ENCODE results near the gene MEGF11. TPM values are rescaled to one million over a fixed set of nuclear protein-coding genes. Genes with fewer than 3 reads are reported as not detected.
"Not testable (repeated sequence)": the region's sequence is repeated elsewhere in the genome, so short reads cannot be mapped to it uniquely, and the experiment has no call there.

Gene MEGF11
- polyA plus RNA-seq, 6 donors from 2014 or later: 1.00 TPM; not detected in 5

- Mint-ChIP-seq H3K36me3 (peaks cover 0 to 20% of the 10 kb centered on the region in 2 donors), H3K4me1 (peaks cover 15 to 24% (median 16%) of the 10 kb centered on the region in 3 donors), H3K27me3 (no peaks in the 10 kb centered on the region), H3K9me3 (no peaks in the 10 kb centered on the region), H3K27ac (no peak overlapping the region), H3K4me3 (no peak overlapping the region)
- DNase-seq: no peak
- no peak for ATAC-seq (ENCODE audit: low read depth in 2 of 2)
These were observed 364.6 kb downstream of the MEGF11 start for GRCh38 chr15:65888981-65889380.

- DNase-seq: no peak
- Mint-ChIP-seq H3K4me3 (no peak overlapping the region), H3K36me3 (peaks cover 0 to 18% of the 10 kb centered on the region in 2 donors)
These were observed 366.0 kb downstream of the MEGF11 start for GRCh38 chr15:65887565-65887964.

GRCh38 chr15:65885668-65886218, 367.8 kb downstream of the MEGF11 start:
- Mint-ChIP-seq H3K27me3 (no peaks in the 10 kb centered on the region), H3K9me3 (no peaks in the 10 kb centered on the region), H3K36me3 (peaks cover 0 to 10% of the 10 kb centered on the region in 2 donors), H3K27ac (peak overlapping the region in 4 of 6 donors; percentile 43 to 87 (median 48)), H3K4me1 (peaks cover 35 to 51% (median 40%) of the 10 kb centered on the region in 3 donors), H3K4me3 (no peak overlapping the region)
- no peak for ATAC-seq (ENCODE audit: low read depth in 2 of 2)
- no peak for DNase-seq

More at GRCh38 chr15:65887565-65887964, 366.0 kb downstream of the MEGF11 start:
- H3K4me1 Mint-ChIP-seq: peaks cover 25 to 37% (median 28%) of the 10 kb centered on the region in 3 donors
- H3K27ac Mint-ChIP-seq: no peak overlapping the region
- H3K9me3 Mint-ChIP-seq: no peaks in the 10 kb centered on the region
- no peak for ATAC-seq (ENCODE audit: low read depth in 2 of 2)
- no peaks in the 10 kb centered on the region for H3K27me3 Mint-ChIP-seq

GRCh38 chr15:65884511-65884910, 369.0 kb downstream of the MEGF11 start:
- Mint-ChIP-seq H3K4me1 (peaks cover 32 to 51% (median 40%) of the 10 kb centered on the region in 3 donors), H3K4me3 (peak overlapping the region; percentile 2 to 65 (median 36)), H3K27me3 (no peaks in the 10 kb centered on the region), H3K9me3 (no peaks in the 10 kb centered on the region), H3K36me3 (peaks cover 0 to 14% of the 10 kb centered on the region in 2 donors), H3K27ac (peak overlapping the region; percentile 52 to 91 (median 74))
- ATAC-seq (ENCODE audit: low read depth in 2 of 2) (peak; percentile 83 to 87), DNase-seq (peak; percentile 43)

- DNase-seq (no peak), ATAC-seq (ENCODE audit: low read depth in 2 of 2) (no peak)
- H3K4me1 Mint-ChIP-seq: peaks cover 32 to 51% (median 40%) of the 10 kb centered on the region in 3 donors
- H3K4me3 Mint-ChIP-seq: peak overlapping the region in 6 of 8 donors; percentile 21 to 80 (median 28)
- H3K36me3 Mint-ChIP-seq: peaks cover 0 to 16% of the 10 kb centered on the region in 2 donors
- no peaks in the 10 kb centered on the region for H3K27me3 Mint-ChIP-seq
- no peaks in the 10 kb centered on the region for H3K9me3 Mint-ChIP-seq
- peak overlapping the region in 5 of 6 donors; percentile 74 to 88 (median 86) for H3K27ac Mint-ChIP-seq
These were observed 370.0 kb downstream of the MEGF11 start for GRCh38 chr15:65883571-65883970.

- H3K36me3 Mint-ChIP-seq: peaks cover 11 to 17% of the 10 kb centered on the region in 2 donors
- H3K27me3 Mint-ChIP-seq: no peaks in the 10 kb centered on the region
- peak overlapping the region in 7 of 8 donors; percentile 34 to 77 (median 71) for H3K4me3 Mint-ChIP-seq
- no peaks in the 10 kb centered on the region for H3K9me3 Mint-ChIP-seq
- H3K27ac Mint-ChIP-seq: peak overlapping the region; percentile 41 to 88 (median 76)
- H3K4me1 Mint-ChIP-seq: peaks cover 35 to 48% (median 40%) of the 10 kb centered on the region in 3 donors
- ATAC-seq (ENCODE audit: low read depth in 2 of 2) (peak; percentile 21 to 31), DNase-seq (no peak)
These were observed 371.6 kb downstream of the MEGF11 start for GRCh38 chr15:65881766-65882434.

- H3K27ac Mint-ChIP-seq: no peak overlapping the region
- no peak for ATAC-seq (ENCODE audit: low read depth in 2 of 2)
- DNase-seq: no peak
These were observed 375.8 kb downstream of the MEGF11 start for GRCh38 chr15:65877749-65878148.

GRCh38 chr15:65875458-65875857, 378.1 kb downstream of the MEGF11 start:
- Mint-ChIP-seq H3K27me3 (no peaks in the 10 kb centered on the region), H3K27ac (no peak overlapping the region), H3K36me3 (peaks cover 11% of the 10 kb centered on the region in 2 donors), H3K4me3 (peak overlapping the region in 1 of 8 donors; percentile 35), H3K4me1 (peaks cover 17 to 24% (median 19%) of the 10 kb centered on the region in 3 donors), H3K9me3 (no peaks in the 10 kb centered on the region)
- ATAC-seq (ENCODE audit: low read depth in 2 of 2) (no peak), DNase-seq (no peak)

More at GRCh38 chr15:65877749-65878148, 375.8 kb downstream of the MEGF11 start:
- peaks cover 15 to 24% (median 23%) of the 10 kb centered on the region in 3 donors for H3K4me1 Mint-ChIP-seq
- H3K27me3 Mint-ChIP-seq: no peaks in the 10 kb centered on the region
- H3K9me3 Mint-ChIP-seq: no peaks in the 10 kb centered on the region
- H3K4me3 Mint-ChIP-seq: no peak overlapping the region
- H3K36me3 Mint-ChIP-seq: peaks cover 11% of the 10 kb centered on the region in 2 donors

- Mint-ChIP-seq H3K36me3 (peaks cover 5 to 11% of the 10 kb centered on the region in 2 donors), H3K4me3 (peak overlapping the region in 1 of 8 donors; percentile 58), H3K27me3 (peaks cover 0 to 5% (median 0%) of the 10 kb centered on the region in 3 donors), H3K27ac (peak overlapping the region in 1 of 6 donors; percentile 14), H3K4me1 (peaks cover 27 to 42% (median 33%) of the 10 kb centered on the region in 3 donors), H3K9me3 (peaks cover 0 to 5% (median 0%) of the 10 kb centered on the region in 7 donors)
- DNase-seq (no peak), ATAC-seq (ENCODE audit: low read depth in 2 of 2) (no peak)
These were observed 380.3 kb downstream of the MEGF11 start for GRCh38 chr15:65873256-65873655.

- H3K27me3 Mint-ChIP-seq; H3K9me3 Mint-ChIP-seq; DNase-seq; ATAC-seq (ENCODE audit: low read depth in 2 of 2); H3K36me3 Mint-ChIP-seq: not testable (repeated sequence)
- Mint-ChIP-seq H3K4me3 (peak overlapping the region in 4 of 8 donors; percentile 9 to 58 (median 42)), H3K27ac (peak overlapping the region in 3 of 6 donors; percentile 14 to 62 (median 57)), H3K4me1 (peaks cover 28 to 42% (median 34%) of the 10 kb centered on the region in 3 donors)
These were observed 381.0 kb downstream of the MEGF11 start for GRCh38 chr15:65872596-65872995.

- not testable (repeated sequence) for ATAC-seq (ENCODE audit: low read depth in 2 of 2); H3K9me3 Mint-ChIP-seq; DNase-seq; H3K36me3 Mint-ChIP-seq; H3K27me3 Mint-ChIP-seq
- Mint-ChIP-seq H3K4me3 (peak overlapping the region in 1 of 8 donors; percentile 20), H3K4me1 (peaks cover 28 to 42% (median 30%) of the 10 kb centered on the region in 3 donors), H3K27ac (peak overlapping the region in 1 of 6 donors; percentile 69)
These were observed 381.7 kb downstream of the MEGF11 start for GRCh38 chr15:65871886-65872285.

GRCh38 chr15:65870889-65871533, 382.5 kb downstream of the MEGF11 start:
- Mint-ChIP-seq H3K27me3 (peaks cover 0 to 5% (median 0%) of the 10 kb centered on the region in 3 donors), H3K4me3 (peak overlapping the region; percentile 97 to 100 (median 100)), H3K9me3 (peaks cover 0 to 5% (median 0%) of the 10 kb centered on the region in 7 donors), H3K4me1 (peaks cover 28 to 42% (median 30%) of the 10 kb centered on the region in 3 donors), H3K27ac (peak overlapping the region; percentile 68 to 100 (median 99)), H3K36me3 (no peaks in the 10 kb centered on the region)
- DNase-seq (no peak), ATAC-seq (ENCODE audit: low read depth in 2 of 2) (no peak)
